Activated CD8-positive, alpha-beta memory T cell treated with anti-CD3 and anti-CD28 coated beads, Interleukin-2, amount 50 U/mL, for 1 hour (primary cell): Measurements from ENCODE around the gene NUDT16.
"Not testable (repeated sequence)": the region's sequence is repeated elsewhere in the genome, so short reads cannot be mapped to it uniquely, and the experiment has no call there.

Experiments used
- DNase-seq: peaks from one replicate; pipeline ENCODE4 v3.0.0-alpha.2; 2020; ENCODE audit errors: extremely low read depth

Gene NUDT16

DNA sequence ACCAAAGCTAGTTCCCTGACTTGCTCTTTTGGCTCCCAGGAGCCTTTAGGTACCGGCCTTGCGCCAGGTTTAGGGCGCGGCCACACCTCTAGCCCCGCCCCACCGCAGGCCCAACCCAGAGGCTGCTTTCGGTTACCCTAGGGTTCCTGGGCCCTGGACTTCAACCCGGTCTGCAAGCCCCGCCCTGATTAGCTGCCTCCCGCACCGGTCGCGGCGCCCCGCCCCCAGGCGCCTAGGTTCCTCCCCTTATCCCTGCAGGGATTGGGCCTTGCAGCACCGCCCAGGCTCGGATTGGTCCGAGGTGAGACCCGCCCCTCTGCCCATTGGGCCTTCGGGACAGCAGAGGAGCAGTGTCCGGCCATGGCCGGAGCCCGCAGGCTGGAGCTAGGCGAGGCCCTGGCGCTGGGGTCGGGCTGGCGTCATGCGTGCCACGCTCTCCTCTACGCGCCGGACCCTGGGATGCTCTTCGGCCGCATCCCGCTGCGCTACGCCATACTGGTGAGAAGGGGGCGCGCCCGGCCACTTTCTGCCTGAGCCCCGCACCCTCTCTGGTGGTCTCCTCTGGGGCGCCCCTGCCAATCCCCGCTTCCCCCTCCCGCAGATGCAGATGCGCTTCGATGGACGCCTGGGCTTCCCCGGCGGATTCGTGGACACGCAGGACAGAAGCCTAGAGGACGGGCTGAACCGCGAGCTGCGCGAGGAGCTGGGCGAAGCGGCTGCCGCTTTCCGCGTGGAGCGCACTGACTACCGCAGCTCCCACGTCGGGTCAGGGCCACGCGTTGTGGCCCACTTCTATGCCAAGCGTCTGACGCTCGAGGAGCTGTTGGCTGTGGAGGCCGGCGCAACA lies at the start of gene NUDT16:
Gene NUDT16, plus strand, starts transcription at position 330 of the 847 bp plus-strand sequence. Its CDS starts 31 bp downstream, at position 361.
- peak; percentile 78 for DNase-seq

- DNase-seq = no peak
Observed at GRCh38 chr3:131338948-131339640, 42.5 kb upstream of the NUDT16 start.

DNA sequence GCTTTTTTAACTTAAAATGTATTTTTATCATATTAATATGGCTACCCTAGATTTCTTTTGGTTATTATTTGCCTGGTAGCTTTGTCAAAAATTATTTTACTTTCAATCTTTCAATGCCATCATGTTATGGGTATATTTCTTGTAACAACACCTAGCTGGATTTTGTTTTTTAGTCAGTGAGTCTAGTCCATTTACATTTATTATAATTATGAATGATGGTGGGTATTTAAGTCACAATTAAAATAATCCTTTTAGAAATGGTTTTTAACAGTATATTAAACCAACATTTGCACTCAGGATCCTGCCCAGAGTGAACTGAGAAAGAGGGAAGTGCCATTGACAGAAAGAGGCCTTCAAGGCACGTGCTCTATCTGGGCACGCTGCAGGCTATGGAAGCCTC lies 39.8 kb upstream of the NUDT16 start:
- no peak for DNase-seq

- no peak for DNase-seq
Observed at GRCh38 chr3:131348911-131349310, 32.7 kb upstream of the NUDT16 start.

DNA sequence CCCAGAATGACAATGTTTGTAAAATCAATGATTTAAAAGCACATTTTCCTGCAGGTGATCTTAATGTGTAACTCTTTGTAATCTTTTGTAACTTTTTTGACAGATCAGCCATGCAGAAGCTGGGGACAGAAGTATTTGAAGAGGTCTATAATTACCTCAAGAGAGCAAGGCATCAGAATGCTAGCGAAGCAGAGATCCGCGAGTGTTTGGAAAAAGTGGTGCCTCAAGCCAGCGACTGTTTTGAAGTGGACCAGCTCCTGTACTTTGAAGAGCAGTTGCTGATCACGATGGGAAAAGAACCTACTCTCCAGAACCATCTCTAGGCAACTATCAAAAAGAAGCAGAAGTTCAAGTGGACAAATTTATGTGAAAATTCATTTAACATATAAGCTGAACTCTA lies 32.1 kb upstream of the NUDT16 start:
- no peak for DNase-seq

GRCh38 chr3:131349946-131350347 lies 31.6 kb upstream of the NUDT16 start:
- DNase-seq = no peak

DNA sequence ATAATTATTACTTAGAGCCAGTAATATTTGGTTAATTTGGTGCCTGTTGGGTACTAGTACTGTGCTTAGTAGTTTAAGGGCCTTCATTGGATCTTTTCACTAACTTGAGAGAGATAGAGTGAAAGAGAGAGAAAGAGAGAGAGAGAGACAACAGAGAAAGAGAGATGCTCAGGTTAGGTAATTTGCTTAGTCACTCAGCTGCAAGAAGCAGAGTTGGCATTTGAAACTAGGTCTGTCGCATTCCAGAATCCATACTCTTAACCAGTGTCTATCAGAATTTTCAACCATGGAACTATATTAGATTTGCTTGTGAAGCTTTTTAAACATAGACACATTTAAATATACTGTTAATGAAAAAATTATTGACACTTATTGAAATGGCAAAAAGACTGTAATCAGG lies 31.1 kb upstream of the NUDT16 start:
- no peak for DNase-seq

GRCh38 chr3:131353016-131353877 lies 28.3 kb upstream of the NUDT16 start:
- no peak for DNase-seq

GRCh38 chr3:131353986-131354385 lies 27.6 kb upstream of the NUDT16 start:
- DNase-seq = no peak

- no peak for DNase-seq
Observed at GRCh38 chr3:131356006-131356595, 25.5 kb upstream of the NUDT16 start.

GRCh38 chr3:131357275-131357674 lies 24.3 kb upstream of the NUDT16 start:
- DNase-seq = no peak

DNA sequence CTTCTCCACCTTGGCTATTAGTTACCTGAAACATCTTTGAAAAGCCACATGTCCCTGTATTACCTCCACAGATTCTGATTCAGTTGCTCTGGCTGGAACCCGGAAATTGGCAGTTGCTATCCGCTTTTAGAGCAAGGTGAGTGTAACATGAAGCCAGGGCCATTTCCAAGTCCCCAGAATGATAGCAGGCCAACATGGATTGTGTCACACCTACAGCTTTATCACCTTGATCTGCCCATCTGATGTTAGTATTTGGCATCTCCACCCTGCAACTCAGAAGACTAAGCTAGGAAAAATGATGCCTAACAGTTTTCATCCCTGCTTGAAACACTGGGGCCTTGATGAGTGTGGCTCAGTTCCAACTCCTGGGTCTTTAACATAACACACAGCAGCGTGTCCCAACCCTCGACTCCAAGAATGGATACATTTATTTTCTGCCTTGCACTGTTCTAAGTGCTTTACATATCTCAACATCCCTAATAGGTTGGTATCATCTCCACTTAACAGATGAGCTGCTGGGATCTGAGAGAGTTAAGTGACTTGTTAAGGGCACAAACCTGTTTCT lies 21.3 kb upstream of the NUDT16 start:
- no peak for DNase-seq

- DNase-seq = not testable (repeated sequence)
Observed at GRCh38 chr3:131361066-131361463, 20.5 kb upstream of the NUDT16 start.

- DNase-seq = no peak
Observed at GRCh38 chr3:131361464-131362421, 19.8 kb upstream of the NUDT16 start.

DNA sequence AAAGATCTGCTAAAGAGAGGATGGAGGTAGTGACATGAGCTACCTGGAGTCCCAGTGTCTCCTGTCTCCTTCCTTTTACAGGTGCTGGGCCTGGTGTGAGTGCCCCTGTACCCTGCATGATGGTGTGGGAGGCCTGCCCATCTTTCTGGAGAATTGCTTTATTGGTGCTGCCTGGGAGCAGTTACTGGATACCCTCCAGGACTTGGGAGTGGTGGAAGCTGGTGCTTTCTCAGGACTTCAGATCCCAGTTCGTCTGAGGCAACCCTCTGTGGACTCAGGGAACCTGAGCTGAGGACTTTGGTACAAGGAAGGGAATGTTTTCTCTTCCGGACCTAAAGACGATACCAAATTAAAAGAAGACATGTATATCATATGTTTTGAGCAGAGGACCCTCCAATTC lies 18.3 kb upstream of the NUDT16 start:
- no peak for DNase-seq

- no peak for DNase-seq
Observed at GRCh38 chr3:131370935-131371687, 10.5 kb upstream of the NUDT16 start.

- no peak for DNase-seq
Observed at GRCh38 chr3:131371688-131372066, 9.9 kb upstream of the NUDT16 start.

DNA sequence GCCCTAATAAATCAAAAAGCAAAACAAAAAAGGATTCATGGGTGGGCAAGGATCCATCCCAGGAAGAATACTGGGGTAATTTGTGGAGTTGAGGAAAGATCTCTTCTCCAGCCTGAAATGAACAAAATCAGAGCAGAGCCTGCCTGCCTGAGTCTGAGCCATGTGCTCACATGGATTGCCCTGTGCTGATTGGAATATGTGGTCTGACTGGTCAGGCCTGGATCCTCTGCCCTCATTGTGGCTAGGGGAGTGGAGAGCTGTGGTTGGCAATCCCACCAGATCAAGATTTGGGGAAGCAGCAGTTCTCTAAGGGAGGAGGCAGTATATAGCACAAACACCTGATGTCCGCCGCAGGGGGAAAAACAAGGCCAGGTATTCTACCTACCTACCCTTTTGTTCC lies 6.8 kb upstream of the NUDT16 start:
- no peak for DNase-seq

GRCh38 chr3:131380821-131381444 lies 641 bp upstream of the NUDT16 start:
- DNase-seq = not testable (repeated sequence)
